NCI-H446 (cell line): ENCODE results near the gene ADCYAP1R1.
A peak's percentile ranks its signal among the peaks of the same experiment; 100 is the strongest.

Experiments
- DNase-seq, 2 experiments: peaks; one replicate each; lab custom pipeline; 2025; lab: John Stamatoyannopoulos, UW

The ADCYAP1R1 gene

GRCh38 chr7:31043051-31043471, 9.0 kb upstream of the ADCYAP1R1 start:
- DNase-seq = no peak

- DNase-seq = no peak
Measured at GRCh38 chr7:31044529-31044928, 7.6 kb upstream of the ADCYAP1R1 start.

GRCh38 chr7:31046723-31047122, 5.4 kb upstream of the ADCYAP1R1 start:
- DNase-seq = no peak

- DNase-seq = no peak
Measured at GRCh38 chr7:31047313-31048146, 4.6 kb upstream of the ADCYAP1R1 start.

DNA sequence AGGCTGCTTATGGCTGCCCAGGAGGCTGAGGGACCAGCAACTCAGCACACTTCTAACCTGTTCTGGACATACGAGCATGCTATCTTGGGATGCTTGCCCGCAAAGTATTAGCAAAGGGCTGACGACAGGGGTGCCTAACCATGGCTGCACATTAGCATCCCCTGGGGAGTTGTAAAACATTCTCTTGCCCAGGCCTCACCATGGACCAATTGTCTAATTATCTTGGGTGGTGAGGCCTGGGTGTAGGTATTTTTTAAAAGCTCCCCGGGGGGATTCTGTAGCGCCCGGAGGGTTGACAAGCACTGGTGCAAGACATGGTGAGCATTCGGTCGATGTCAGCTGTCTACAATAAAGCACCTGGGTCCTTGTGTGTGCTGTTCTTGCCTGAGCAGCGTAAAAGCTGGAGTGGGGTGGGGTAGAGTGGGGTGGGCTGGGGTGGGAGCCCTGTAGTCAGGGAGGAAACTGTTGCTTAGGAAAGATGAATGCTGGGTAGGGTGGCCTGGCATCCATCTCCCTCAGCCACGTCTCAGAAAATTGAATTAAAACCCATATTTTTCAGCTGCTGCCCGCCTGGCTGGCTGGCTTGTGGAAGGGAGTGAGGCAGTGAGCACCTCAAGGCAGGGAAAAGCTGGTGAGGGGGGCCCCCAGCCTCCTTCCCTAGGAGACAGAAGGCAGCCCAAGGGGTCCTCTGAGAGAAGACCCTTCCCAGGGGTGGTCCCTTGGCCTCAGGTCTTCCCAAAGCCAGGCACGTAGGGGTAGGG, 2.9 kb upstream of the ADCYAP1R1 start:
- DNase-seq = no peak

GRCh38 chr7:31052487-31052840, 356 bp downstream of the ADCYAP1R1 start:
- no peak for DNase-seq

DNA sequence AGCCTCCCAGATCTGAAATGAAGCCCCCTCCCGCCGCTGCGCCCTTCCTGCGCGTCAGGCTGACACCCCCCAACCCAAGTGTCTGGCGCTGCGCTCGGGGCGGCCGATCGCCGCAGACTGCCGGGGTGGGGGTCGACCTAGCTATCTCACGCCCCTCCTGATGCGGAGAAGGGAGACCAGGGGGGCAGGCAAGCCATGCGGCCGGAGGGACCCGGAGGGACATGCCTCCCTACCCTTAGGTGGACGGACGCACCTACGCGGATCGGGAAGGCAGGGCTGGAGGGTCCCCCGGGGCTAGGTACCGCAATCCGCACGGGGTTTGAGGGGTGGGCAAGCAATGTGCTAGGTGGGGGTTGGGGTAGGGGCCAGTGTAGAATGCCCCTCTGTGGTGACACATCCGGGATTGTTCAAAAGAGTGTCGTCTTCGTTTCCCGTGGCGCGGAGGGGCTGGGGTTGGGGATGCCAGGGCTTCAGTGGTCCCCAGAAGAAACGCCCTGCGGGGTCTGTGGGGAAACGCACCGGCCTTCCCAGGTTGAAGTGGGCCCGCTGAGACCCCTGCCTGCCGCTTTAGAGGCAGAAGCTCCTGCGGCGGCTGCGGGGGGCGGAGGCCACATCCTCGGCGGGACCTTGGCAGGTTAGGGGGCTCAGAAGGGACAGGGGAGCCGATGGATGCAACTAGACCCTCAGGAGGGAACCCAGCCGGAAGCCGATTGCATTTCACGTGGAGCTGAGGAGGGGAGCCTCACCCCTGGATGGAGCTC, 913 bp downstream of the ADCYAP1R1 start:
- DNase-seq = no peak

DNA sequence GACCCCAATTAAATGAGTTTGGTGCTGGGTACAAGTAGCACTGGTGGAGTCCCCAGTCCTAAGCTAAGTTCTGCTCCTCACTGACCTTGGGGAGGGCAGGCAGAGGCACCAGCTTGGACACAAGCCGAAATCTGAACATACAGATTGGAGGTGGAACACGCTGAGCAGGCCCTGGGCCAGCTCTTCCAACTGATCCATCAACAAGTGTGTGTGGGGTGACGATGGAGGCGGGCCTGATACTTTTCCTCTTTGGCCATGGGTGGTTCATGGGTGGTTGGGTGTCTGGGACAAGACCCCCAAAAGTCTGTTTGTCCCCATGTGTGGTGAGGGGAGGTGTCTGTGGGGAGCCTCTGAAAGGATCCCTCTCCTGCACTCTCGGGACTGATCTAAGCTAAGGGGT, 1.9 kb downstream of the ADCYAP1R1 start:
- DNase-seq = no peak

DNA sequence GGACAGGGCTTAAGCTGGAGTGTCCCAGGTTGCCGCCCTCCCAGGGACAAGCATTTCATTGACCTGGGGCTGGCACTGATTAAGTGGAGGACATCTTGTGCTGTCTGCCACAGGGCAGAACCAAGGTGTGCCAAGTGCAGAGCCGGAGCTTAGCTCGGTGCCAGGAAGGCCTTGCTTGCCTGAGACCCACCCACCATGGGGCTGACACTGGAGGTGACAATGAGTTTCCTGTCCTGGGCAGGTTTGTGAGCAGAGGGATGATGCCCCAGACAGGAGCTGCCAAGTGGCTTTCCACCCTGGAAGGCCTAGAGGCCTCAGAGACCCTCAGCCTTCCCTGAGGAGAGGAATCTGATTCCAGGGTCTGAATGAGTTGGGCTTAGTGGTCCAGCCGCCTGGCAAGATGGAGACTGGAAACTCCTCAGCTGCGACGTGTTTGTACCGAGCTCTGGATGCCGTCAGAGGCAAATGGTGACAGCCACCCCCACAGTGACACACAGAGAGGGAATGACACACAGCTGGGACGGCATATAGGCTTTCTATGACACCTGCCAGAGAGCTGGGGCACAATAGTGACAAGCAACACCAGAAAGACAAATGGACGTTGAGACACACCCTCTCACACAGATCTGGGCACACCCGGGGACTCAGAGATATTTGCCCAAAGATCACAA, 2.6 kb downstream of the ADCYAP1R1 start:
- no peak for DNase-seq

- DNase-seq = no peak
Measured at GRCh38 chr7:31055471-31055870, 3.4 kb downstream of the ADCYAP1R1 start.

- no peak for DNase-seq
Measured at GRCh38 chr7:31056775-31057346, 4.8 kb downstream of the ADCYAP1R1 start.

GRCh38 chr7:31058122-31058521, 6.0 kb downstream of the ADCYAP1R1 start:
- DNase-seq = no peak

DNA sequence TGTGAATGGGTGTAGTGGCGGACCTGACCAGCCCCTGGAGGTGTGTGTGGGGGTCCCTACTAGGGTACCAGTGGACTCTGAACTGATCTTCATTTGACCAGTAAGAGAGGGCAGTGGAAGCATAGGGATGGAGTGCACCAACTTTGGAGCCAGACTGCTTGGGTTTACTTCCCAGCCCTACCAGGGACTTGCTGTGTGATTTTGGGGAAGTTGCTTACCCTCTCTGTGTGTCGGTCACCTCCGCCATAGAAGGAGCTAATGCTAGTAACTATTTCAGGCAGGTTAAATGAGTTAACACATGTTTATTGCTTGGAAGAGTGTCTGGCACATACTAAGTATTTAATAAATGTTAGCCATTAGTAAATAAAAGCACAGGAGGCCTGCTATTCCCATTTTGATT, 6.6 kb downstream of the ADCYAP1R1 start:
- no peak for DNase-seq

DNA sequence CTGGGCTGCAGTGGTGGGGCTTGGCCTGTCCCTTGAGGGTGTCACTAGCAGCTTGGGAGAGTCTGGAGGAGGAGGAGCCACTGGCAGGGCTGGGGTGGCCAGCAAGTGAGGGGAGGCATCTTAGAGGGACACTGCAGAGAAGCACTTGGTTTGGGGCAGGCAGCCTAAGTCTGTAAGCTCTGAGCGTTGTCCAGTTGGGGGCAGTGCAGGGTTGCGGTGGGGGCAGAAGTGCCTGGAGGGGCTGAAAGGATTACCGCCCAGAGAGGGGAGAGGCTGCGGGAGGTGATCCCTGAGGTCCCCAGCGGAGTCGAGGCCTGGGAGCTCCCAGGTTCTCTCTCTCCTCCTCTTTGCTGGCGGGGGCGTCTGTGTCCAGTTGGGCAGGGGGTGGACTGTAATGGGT, 7.4 kb downstream of the ADCYAP1R1 start:
- no peak for DNase-seq

- DNase-seq = no peak
Measured at GRCh38 chr7:31061185-31061584, 9.1 kb downstream of the ADCYAP1R1 start.

- no peak for DNase-seq
Measured at GRCh38 chr7:31062746-31063435, 10.8 kb downstream of the ADCYAP1R1 start.

DNA sequence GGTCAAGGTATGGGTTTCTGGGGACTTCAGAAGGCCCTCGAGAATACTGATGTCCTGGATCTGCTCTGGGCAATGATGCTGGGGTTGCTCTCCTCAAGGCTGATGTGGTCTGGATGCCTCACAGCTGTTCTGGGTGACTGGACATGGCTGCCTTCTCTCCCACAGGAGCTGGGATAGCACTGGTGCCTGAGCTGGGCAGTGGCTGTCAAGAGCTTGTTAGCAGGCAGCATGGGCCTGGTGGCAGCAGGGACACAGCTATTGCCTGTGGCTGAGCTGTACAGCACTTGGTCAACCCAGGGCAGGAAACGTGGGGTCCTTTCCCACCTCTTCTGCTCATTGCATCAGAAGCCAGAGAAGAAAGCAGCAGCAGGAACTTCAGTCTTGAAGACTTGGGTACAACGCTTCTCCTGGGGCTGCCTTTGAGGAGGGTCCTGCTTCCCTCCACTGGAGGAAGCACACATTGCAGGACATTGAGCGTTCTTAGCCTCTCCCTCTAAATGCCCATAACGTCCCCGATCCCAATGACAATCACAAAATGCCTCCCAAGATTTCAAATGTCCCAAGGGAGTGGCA, 13.0 kb downstream of the ADCYAP1R1 start:
- no peak for DNase-seq

DNA sequence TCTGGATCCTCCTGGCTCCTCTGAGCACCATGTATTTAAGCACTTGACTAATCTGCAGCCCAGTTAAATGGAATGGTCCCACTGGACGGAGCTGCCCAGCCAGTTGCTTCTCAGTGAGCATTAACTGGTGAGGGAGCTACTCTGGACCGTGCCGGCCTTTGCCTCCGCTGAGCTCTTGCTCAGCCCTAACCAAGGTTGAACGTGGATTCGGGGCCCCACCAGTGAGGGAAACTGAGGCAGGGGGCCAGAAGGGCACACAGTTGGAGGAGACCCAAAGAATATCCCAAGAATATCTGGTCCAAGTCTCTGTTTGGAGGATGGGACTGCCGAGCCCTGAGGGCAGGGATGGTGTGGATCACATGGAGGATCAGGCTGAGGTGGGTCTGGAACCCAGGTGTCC, 13.7 kb downstream of the ADCYAP1R1 start:
- no peak for DNase-seq

DNA sequence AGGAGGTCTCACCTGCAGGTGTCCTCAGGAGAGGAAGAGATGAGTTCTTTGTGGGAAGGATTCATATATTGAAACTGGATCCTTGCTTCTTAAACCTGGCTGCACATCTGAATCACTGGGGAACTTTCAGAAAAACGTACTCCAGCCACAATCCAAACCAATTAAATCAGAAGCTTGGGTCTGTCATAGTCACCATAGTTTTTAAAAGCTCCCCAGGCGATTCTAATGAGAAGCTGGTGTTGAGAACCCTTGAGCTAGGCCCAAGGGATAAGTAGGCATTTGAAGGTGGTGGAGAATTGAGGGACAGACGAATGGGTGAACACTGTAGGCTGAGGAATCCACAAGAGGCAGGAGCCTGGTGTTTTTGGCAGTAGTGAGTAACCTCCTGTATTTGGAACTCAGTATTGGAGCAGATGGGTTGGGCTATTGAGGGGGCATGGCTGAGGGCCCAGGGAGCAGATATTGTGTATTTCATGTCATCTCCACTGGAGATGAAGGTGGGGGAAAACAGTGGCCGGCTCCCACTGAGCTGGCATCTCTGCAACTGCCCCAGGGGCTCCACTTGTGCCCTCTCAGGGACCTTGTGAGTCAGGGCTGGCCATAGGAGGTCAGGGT, 14.5 kb downstream of the ADCYAP1R1 start:
- DNase-seq = peak; percentile 63 to 80

DNA sequence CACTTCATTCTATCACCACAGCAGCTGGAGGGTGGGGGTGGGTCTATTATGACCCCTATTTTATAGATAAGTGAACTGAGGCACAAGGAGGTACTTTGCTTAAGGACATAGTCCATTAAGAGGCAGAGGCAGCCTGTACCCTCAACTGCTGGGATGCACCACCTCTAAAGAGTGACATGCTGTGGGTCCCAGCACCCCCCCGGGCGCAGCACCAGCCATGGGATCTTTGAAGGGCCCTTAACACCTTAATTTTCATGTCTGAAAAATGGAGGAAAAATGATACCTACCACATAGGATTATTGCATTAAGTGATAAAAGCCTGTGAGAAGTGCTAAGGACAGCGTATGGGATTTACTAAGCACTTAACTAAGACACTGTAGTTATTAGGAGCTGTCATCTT, 15.4 kb downstream of the ADCYAP1R1 start:
- DNase-seq = no peak
